ENCODE measurements around the gene ABHD12.
"Not testable (repeated sequence)": the region's sequence is repeated elsewhere in the genome, so short reads cannot be mapped to it uniquely, and the experiment has no call there.

Gene ABHD12

GRCh38 chr20:25320035-25320800, 70.4 kb downstream of the ABHD12 start:
- no peak for DNase-seq

GRCh38 chr20:25319241-25320034, 71.2 kb downstream of the ABHD12 start:
- DNase-seq: peak; percentile 40

GRCh38 chr20:25318471-25319240, 72.0 kb downstream of the ABHD12 start:
- DNase-seq: no peak

GRCh38 chr20:25317351-25318075, 73.1 kb downstream of the ABHD12 start:
- no peak for DNase-seq

- DNase-seq: no peak
Measured at GRCh38 chr20:25316506-25317190, 74.0 kb downstream of the ABHD12 start.

GRCh38 chr20:25315418-25316210, 75.0 kb downstream of the ABHD12 start:
- DNase-seq: no peak

- no peak for DNase-seq
Measured at GRCh38 chr20:25314497-25315417, 75.9 kb downstream of the ABHD12 start.

GRCh38 chr20:25313593-25313992, 77.0 kb downstream of the ABHD12 start:
- DNase-seq: no peak

- DNase-seq: not testable (repeated sequence)
Measured at GRCh38 chr20:25312716-25313115, 77.9 kb downstream of the ABHD12 start.

GRCh38 chr20:25310921-25311728, 79.5 kb downstream of the ABHD12 start:
- DNase-seq: no peak

- peak; percentile 28 for DNase-seq
Measured at GRCh38 chr20:25310268-25310920, 80.2 kb downstream of the ABHD12 start.

- no peak for DNase-seq
Measured at GRCh38 chr20:25309395-25310267, 81.0 kb downstream of the ABHD12 start.

GRCh38 chr20:25308671-25309394, 81.8 kb downstream of the ABHD12 start:
- no peak for DNase-seq

- no peak for DNase-seq
Measured at GRCh38 chr20:25308083-25308491, 82.5 kb downstream of the ABHD12 start.

- DNase-seq: no peak
Measured at GRCh38 chr20:25306991-25307903, 83.4 kb downstream of the ABHD12 start.

All from NCI-H774 (cell line).